Right cardiac atrium (tissue), 5 donors: Measurements from ENCODE around the gene TRPV4. TPM values are rescaled to one million over a fixed set of nuclear protein-coding genes. Genes with fewer than 3 reads are reported as not detected.

ENCODE experiments used
- ATAC-seq, 2 donors: fragments of 200-7000 bp; cut with Tn5 transposase; one replicate each; pipeline versions ENCODE4 v1.8.0 to v1.9.1; 2020; ENCODE audit warnings: moderate library complexity in 2 of 2, mild to moderate bottlenecking in 1 of 2
- DNase-seq, 3 donors: peaks; one replicate each; pipeline ENCODE4 v3.0.0-alpha.2; 2020
- H3K27ac ChIP-seq: one replicate; pipeline ENCODE4 v1.5.1; 2013; ENCODE audit warnings: mild to moderate bottlenecking, low read length, control low read depth, moderate library complexity
- H3K27me3 ChIP-seq: one replicate; pipeline ENCODE4 v1.6.1; 2013; ENCODE audit not compliant: control insufficient read depth, insufficient read depth
- H3K4me1 ChIP-seq: one replicate; pipeline ENCODE4 v1.6.1; 2013; ENCODE audit warnings: low read length; ENCODE audit not compliant: control insufficient read depth, insufficient read depth
- H3K4me3 ChIP-seq: one replicate; pipeline ENCODE4 v1.5.1; 2013; ENCODE audit warnings: low read length, control low read depth
- H3K9me3 ChIP-seq: one replicate; pipeline ENCODE4 v1.6.1; 2013; ENCODE audit warnings: low read length; ENCODE audit not compliant: control insufficient read depth
- WGBS: extraction: QIAGEN DNeasy Blood & Tissue Kit; methylation state at CpG from one replicate; pipeline ENCODE4 v1.1.7; 2013; 5-methylcytosine and 5-hydroxymethylcytosine counted together
- intact Hi-C, 4 donors: fragments of 100-400 bp; cut with DNase I; formaldehyde crosslinking; loops; one replicate each; pipeline versions ENCODE4 v1.11.0 to v1.14.0; 2022 to 2023
- polyA plus RNA-seq: library from polyadenylated mRNA; stranded (reverse); fragments of 200-250 nt; gene quantifications from one replicate; pipeline ENCODE4 v1.2.3, GENCODE V29; 2013
- total RNA-seq, 4 donors: library from RNA; stranded (reverse); fragmentation: NEBNext Ultra II Directional; extraction: Animal tissue kit (Norgen Biotek cat#: 25700); gene quantifications; one replicate each; pipeline ENCODE4 v1.2.1, GENCODE V29; 2021
- donor health status: healthy with polysubstance abuse.
- donor health status: DM: no; HTN: yes; CAD: no.
- donor health status: DM: no; HTN: no; CAD: no.
- donor health status: DM: no; HTN: yes; CAD: no; lungs with severe emphysema.
- donor health status: DM: yes; HTN: yes; CAD: no.

The TRPV4 gene
- total and polyA plus RNA-seq, 5 donors, result 0.57 to 1.4 (median 1.1) TPM

DNA sequence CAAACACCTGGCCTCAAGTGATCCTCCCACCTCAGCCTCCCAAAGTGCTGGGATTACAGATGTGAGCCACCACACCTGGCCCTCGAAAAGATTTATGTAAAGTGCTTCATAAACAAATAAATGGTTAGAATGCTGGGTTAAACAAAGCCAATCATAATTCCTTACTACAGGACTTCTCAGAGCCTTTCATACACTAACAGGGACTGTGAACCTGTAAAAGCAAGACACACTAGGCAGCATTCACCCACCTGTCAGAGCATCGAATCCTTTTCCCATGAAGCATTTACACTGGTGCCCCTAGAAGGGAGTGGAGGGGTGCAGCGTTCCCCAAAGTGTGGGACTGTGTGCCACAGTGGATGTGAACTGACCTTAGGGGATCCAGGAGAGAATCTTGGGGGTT is 29.5 kb downstream of the TRPV4 start:
- intact Hi-C loops, result loop anchor here (2.0 to 10.0 kb wide), 4 partner anchors 41 to 81 kb away; partner anchors contain the start of gene GLTP (in 3 of the 4)
- DNase-seq (no peak), ATAC-seq (no peak)
- Histone ChIP-seq H3K4me1 (no peaks in the 10 kb centered on the region), H3K27ac (no peak overlapping the region), H3K4me3 (no peak overlapping the region), H3K27me3 (no peaks in the 10 kb centered on the region), H3K9me3 (no peaks in the 10 kb centered on the region)
- 84% methylated on average over 3 of the region's 3 CpGs for WGBS

DNA sequence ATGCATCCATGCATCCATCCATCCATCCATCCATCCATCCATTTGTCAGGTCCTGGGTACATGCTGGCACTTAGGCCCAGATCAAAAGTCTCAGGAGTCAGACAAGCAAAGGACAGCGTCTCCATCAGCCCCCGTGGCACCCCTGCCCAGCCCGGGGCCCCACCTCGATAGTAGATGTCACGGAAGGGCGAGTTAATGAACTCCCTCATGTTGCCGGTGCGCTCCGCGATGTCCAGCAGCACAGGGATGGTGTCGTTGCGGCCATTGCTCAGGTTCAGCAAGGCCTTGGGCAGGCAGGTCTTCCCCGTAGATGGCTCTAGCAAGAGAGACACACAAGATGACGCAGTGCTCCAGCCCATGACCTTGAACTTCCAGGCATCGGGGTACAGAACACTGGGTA is 30.4 kb downstream of the TRPV4 start:
- Histone ChIP-seq H3K9me3 (no peaks in the 10 kb centered on the region), H3K27me3 (no peaks in the 10 kb centered on the region), H3K4me3 (no peak overlapping the region), H3K27ac (no peak overlapping the region), H3K4me1 (no peaks in the 10 kb centered on the region)
- intact Hi-C loops, result loop anchor here in 2 of 4 donors (10.0 kb wide), 2 partner anchors 72 to 82 kb away; partner anchors contain the start of gene GLTP (in 1 of the 2)
- no peak for ATAC-seq
- 93% methylated on average over 15 of the region's 15 CpGs for WGBS
- DNase-seq, result no peak

- Histone ChIP-seq H3K4me1 (no peaks in the 10 kb centered on the region), H3K27ac (no peak overlapping the region), H3K4me3 (no peak overlapping the region), H3K27me3 (no peaks in the 10 kb centered on the region), H3K9me3 (no peaks in the 10 kb centered on the region)
- WGBS, result 91% methylated on average over 13 of the region's 13 CpGs
- DNase-seq (no peak), ATAC-seq (no peak)
- intact Hi-C loops, result loop anchor here in 2 of 4 donors (10.0 kb wide), 2 partner anchors 74 to 84 kb away; partner anchors contain the start of gene GLTP (in 1 of the 2)
These were observed 32.7 kb downstream of the TRPV4 start for GRCh38 chr12:109800536-109800935.

DNA sequence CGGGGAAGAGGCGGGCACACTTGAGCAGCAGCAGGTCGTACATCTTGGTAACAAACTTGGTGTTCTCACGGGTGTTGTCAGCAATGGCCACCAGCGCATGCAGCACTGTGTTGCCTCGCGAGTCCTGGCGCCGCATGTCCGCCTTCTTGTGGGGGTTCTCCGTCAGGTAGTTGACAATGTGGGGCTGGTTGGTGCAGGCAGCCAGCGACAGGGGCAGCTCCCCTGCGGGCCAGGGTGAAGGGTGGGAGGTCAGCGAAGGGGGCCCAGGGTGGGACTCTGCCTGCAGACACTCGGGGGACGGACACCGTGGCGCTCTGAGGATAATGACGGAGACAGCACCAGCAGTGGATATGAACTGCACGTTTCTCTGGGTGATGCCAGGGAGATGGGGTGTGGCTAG is 34.5 kb downstream of the TRPV4 start:
- H3K27ac ChIP-seq, result no peak overlapping the region
- DNase-seq, result no peak
- 89% methylated on average over 20 of the region's 20 CpGs for WGBS
- H3K4me3 ChIP-seq, result no peak overlapping the region
- H3K4me1 ChIP-seq, result no peaks in the 10 kb centered on the region
- H3K9me3 ChIP-seq, result no peaks in the 10 kb centered on the region
- ATAC-seq, result no peak
- intact Hi-C loops, result no loop called here
- H3K27me3 ChIP-seq, result no peaks in the 10 kb centered on the region

- H3K27me3 ChIP-seq, result no peaks in the 10 kb centered on the region
- 79% methylated on average over 19 of the region's 19 CpGs for WGBS
- DNase-seq (no peak), ATAC-seq (peak in 1 of 2 donors; percentile 30)
- no peak overlapping the region for H3K4me3 ChIP-seq
- no peaks in the 10 kb centered on the region for H3K4me1 ChIP-seq
- H3K27ac ChIP-seq, result no peak overlapping the region
- intact Hi-C loops, result no loop called here
- H3K9me3 ChIP-seq, result no peaks in the 10 kb centered on the region
These were observed 35.1 kb downstream of the TRPV4 start for GRCh38 chr12:109797905-109798669.

- intact Hi-C loops, result no loop called here
- no peak overlapping the region for H3K4me3 ChIP-seq
- H3K27ac ChIP-seq, result no peak overlapping the region
- 79% methylated on average over 2 of the region's 2 CpGs for WGBS
- H3K27me3 ChIP-seq, result no peaks in the 10 kb centered on the region
- H3K9me3 ChIP-seq, result no peaks in the 10 kb centered on the region
- DNase-seq (no peak), ATAC-seq (no peak)
- no peaks in the 10 kb centered on the region for H3K4me1 ChIP-seq
These were observed 37.1 kb downstream of the TRPV4 start for GRCh38 chr12:109796057-109796456.

GRCh38 chr12:109795023-109795422 is 38.2 kb downstream of the TRPV4 start:
- no peak for DNase-seq
- WGBS, result 98% methylated on average over 2 of the region's 2 CpGs
- no peak overlapping the region for H3K4me3 ChIP-seq
- no peak overlapping the region for H3K27ac ChIP-seq
- H3K4me1 ChIP-seq, result no peaks in the 10 kb centered on the region
- H3K9me3 ChIP-seq, result no peaks in the 10 kb centered on the region
- H3K27me3 ChIP-seq, result no peaks in the 10 kb centered on the region
- intact Hi-C loops, result no loop called here
- ATAC-seq, result no peak

DNA sequence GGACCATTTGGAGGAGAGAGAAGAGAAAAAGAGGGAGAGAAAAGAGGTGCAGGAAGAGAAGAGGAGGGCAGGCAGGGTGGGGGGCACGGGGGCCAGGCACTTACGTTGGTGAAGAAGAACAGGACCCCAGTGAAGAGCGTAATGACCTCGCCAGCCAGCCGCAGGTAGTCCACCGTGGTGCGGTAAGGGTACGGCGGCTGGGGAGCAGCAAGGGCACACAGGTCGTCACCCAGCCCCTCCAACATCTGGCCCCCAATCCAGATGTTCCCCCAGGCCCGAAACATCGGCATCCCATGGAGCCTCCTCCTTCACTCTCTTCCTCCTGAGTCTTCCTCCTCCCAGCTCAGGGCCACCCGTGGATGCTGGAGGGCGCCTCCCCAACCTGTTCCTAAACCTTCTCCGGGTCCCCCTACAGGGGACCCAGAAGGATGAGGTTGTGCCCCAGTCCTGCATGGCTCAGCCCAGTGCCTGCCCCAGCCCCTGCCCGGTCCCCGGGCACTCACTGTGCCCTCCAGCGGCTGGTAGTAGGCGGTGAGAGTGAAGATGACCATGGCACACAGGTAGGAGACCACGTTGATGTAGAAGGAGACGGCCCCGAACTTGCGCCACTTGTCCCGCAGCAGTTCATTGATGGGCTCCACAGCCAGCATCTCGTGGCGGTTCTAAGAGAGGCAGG is 39.2 kb downstream of the TRPV4 start:
- no peak overlapping the region for H3K4me3 ChIP-seq
- intact Hi-C loops, result no loop called here
- DNase-seq, result no peak
- peak in 1 of 2 donors; percentile 24 for ATAC-seq
- H3K9me3 ChIP-seq, result no peaks in the 10 kb centered on the region
- H3K4me1 ChIP-seq, result no peaks in the 10 kb centered on the region
- no peaks in the 10 kb centered on the region for H3K27me3 ChIP-seq
- WGBS, result 86% methylated on average over 26 of the region's 26 CpGs
- H3K27ac ChIP-seq, result no peak overlapping the region

DNA sequence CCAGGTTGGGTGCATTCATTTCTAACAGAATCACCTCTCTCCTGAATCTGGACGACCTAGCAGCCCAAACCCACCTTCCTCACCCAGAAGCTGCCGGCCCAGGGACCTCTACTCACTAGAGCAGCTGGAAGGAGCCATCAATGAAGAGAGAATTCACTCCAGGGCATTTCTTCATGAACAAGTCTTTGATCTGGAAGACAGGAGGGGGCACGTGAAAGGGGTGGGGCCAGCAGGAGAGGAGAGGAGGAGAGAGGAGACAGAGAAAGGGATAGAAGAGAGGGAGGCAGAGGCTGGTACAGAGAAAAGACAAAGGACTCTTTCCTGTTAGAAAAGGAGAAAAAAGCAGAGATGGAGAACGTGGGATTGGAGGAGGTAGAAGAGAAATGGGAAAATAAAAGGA is 39.8 kb downstream of the TRPV4 start:
- H3K27ac ChIP-seq, result no peak overlapping the region
- H3K4me1 ChIP-seq, result no peaks in the 10 kb centered on the region
- ATAC-seq (no peak), DNase-seq (no peak)
- H3K4me3 ChIP-seq, result no peak overlapping the region
- WGBS, result 45% methylated on average over 4 of the region's 4 CpGs
- H3K9me3 ChIP-seq, result no peaks in the 10 kb centered on the region
- intact Hi-C loops, result no loop called here
- H3K27me3 ChIP-seq, result no peaks in the 10 kb centered on the region

GRCh38 chr12:109792992-109793391 is 40.2 kb downstream of the TRPV4 start:
- Histone ChIP-seq H3K4me3 (no peak overlapping the region), H3K9me3 (no peaks in the 10 kb centered on the region), H3K4me1 (no peaks in the 10 kb centered on the region), H3K27ac (no peak overlapping the region), H3K27me3 (no peaks in the 10 kb centered on the region)
- intact Hi-C loops, result no loop called here
- DNase-seq, result no peak
- ATAC-seq, result no peak

DNA sequence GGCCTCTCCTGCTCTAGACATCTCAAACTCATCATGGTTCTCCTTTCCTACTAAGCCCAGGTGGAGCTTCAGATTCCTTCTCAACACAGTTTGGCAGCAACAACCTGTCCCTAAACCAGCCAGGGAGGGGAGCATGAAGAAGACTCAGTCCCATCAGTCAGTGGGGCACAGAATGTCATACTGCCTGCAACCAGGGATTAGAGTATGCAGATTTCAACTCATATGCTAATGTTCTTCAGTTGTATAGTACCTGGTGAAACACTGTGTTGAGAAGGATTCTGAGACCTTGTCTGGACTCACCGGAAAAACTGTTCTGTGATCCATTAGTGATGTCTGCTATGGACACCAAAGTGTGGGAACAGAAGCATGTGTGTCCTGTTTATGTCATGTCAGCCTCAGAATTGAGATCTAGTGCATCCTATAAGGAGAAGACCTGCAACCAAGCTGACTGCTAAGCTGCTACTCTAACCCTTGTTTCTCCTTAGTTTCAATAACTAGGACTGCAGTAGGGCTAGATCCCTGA is 43.6 kb downstream of the TRPV4 start:
- no peak overlapping the region for H3K4me3 ChIP-seq
- ATAC-seq (no peak), DNase-seq (no peak)
- 86% methylated on average over 1 of the region's 1 CpG for WGBS
- intact Hi-C loops, result no loop called here
- H3K4me1 ChIP-seq, result no peaks in the 10 kb centered on the region
- no peaks in the 10 kb centered on the region for H3K27me3 ChIP-seq
- no peaks in the 10 kb centered on the region for H3K9me3 ChIP-seq
- H3K27ac ChIP-seq, result no peak overlapping the region
